HepG2 (cell line): Measurements from ENCODE around the gene POC1A. TPM values are rescaled to one million over a fixed set of nuclear protein-coding genes. Genes with fewer than 3 reads are reported as not detected.

Source experiments
- CEBPZ ChIP-seq: IDR thresholded peaks from 2 replicates; pipeline ENCODE4 v1.6.1; 2012; ENCODE audit warnings: low read length, improper control_type of control experiment
- HMGXB3 ChIP-seq: sonication (generic); formaldehyde crosslinking; IDR thresholded peaks from 2 replicates; pipeline ENCODE4 v1.4.0; 2020; ENCODE audit warnings: missing genetic modification reagents, borderline replicate concordance
- PHB2 ChIP-seq: fragments of 450-650 bp; IDR thresholded peaks from 2 replicates; pipeline ENCODE4 v1.6.1; 2018; ENCODE audit not compliant: partially characterized antibody
- SOX13 ChIP-seq, 3 experiments: fragments of 450-650 bp in 1 of 3; sonication (generic) in 1 of 3; formaldehyde crosslinking in 1 of 3; IDR thresholded peaks in 2 of 3; conservative IDR thresholded peaks in 1 of 3; 2 replicates each; pipeline versions ENCODE4 v1.5.0 to v1.6.1; 2016 to 2020; ENCODE audit warnings: antibody characterized with exemption in 1 of 3, mild to moderate bottlenecking in 1 of 3, missing compliant biosample characterization in 1 of 3, missing genetic modification reagents in 1 of 3, moderate library complexity in 1 of 3
- ZBTB40 ChIP-seq, 2 experiments: fragments of 450-650 bp in 1 of 2; sonication (generic) in 1 of 2; formaldehyde crosslinking in 1 of 2; IDR thresholded peaks; 2 replicates each; pipeline versions ENCODE4 v1.6.1 to v1.8.0; 2016 to 2022; ENCODE audit warnings: antibody characterized with exemption in 1 of 2, mild to moderate bottlenecking in 1 of 2, missing genetic modification reagents in 1 of 2
- ZNF543 ChIP-seq: sonication (generic); formaldehyde crosslinking; IDR thresholded peaks from 2 replicates; pipeline ENCODE4 v1.4.0; 2020; ENCODE audit warnings: mild to moderate bottlenecking, missing genetic modification reagents
- ZNF574 ChIP-seq: sonication (generic); formaldehyde crosslinking; IDR thresholded peaks from 2 replicates; pipeline ENCODE4 v1.4.0; 2020; ENCODE audit warnings: missing genetic modification reagents
- polyA plus RNA-seq, 8 experiments: library from polyadenylated mRNA; depleted of rRNA in 3 of 8; stranded (reverse) in 7 of 8; unstranded in 1 of 8; fragments of >200 nt; fragmentation: Illumina TruSeq in 4 of 8; extraction: Trizol in 4 of 8; gene quantifications; 2 replicates each; pipeline versions ENCODE4 v1.2.1 to v1.2.3, GENCODE V29; 2011 to 2016; ENCODE audit warnings: low read depth in 4 of 8, missing spikeins in 1 of 8, mixed read lengths in 1 of 8; ENCODE audit not compliant: insufficient read depth in 1 of 8
- total RNA-seq, 5 experiments: library from RNA; depleted of rRNA; stranded (reverse); fragments of >200 nt; fragmentation: Illumina TruSeq; extraction: Trizol; gene quantifications; 2 replicates each; pipeline ENCODE4 v1.2.3, GENCODE V29; 2016; ENCODE audit warnings: low read depth in 1 of 5

The POC1A gene
- total and polyA plus RNA-seq, 2 of the 13 experiments (the other 11 are each of a cell fraction or from before 2014, with no cell fraction given) = 14.6 to 20.0 TPM

GRCh38 chr3:52029535-52029934, 124.7 kb downstream of the POC1A start (continued):
- TF ChIP-seq ZBTB40 (IDR thresholded peaks at IDR 0.05) (no peak), ZBTB40 (CRISPR knock-in tag; IDR thresholded peaks at IDR 0.05) (no peak), PHB2 (no peak), CEBPZ (no peak), ZNF574 (no peak), ZNF543 (CRISPR knock-in tag) (no peak), HMGXB3 (CRISPR knock-in tag) (no peak), SOX13 (IDR thresholded peaks at IDR 0.05) (0 out of 2 replicates have a peak, but pooled peaks have one; percentile 19), SOX13 (CRISPR knock-in tag; conservative IDR thresholded peaks at IDR 0.05 in 1 of 2, IDR thresholded peaks at IDR 0.05 in 1 of 2) (peak in 1 of 2 experiments; percentile 69; a peak in 2 of 4 replicates)
